ENCODE data around the gene ESM1.

Gene ESM1

DNA sequence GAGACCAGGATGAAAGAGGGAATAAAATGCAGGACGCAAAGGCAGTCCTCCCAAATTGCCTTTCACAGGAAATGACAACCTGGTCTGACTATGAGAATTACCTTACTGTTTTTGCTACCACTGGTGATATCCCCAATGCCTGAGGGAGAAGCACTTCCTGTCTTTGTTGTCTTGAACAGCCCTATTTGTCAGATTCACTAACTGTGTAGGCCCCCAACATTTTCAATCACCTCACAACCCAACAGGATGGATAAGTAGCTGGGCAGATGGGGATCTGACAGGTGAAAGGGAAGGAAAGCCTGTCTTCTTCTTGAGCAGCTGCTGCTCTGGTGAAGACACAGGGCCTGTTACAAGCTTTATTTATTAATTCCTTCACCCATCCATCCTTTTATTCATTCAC is 9.7 kb downstream of the ESM1 start:
- no peak for DNase-seq

- no peak for DNase-seq
Measured at GRCh38 chr5:54969856-54970828, 15.3 kb downstream of the ESM1 start.

DNA sequence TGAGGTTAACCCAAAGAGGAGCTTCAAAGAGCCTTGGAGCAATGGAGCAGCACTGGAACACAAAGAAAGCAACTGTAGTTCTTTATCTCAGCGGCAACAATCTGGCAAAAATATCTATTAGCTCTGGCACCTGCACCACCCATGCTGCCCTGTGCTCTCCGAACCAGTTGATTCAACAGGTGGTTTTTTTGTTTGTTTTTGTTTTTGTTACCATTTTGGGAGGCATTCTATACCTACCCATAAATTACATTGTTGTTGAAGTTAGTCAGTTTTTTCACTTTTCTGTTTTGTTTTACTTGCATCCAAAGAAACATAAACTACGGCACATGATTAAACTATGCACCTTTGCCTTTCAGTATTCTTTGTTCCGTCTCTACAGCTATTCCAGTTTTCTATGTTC is 16.2 kb downstream of the ESM1 start:
- no peak for DNase-seq

- no peak for DNase-seq
Measured at GRCh38 chr5:54965806-54966205, 19.6 kb downstream of the ESM1 start.

GRCh38 chr5:54964405-54964804 is 21.0 kb downstream of the ESM1 start:
- DNase-seq, result no peak

DNA sequence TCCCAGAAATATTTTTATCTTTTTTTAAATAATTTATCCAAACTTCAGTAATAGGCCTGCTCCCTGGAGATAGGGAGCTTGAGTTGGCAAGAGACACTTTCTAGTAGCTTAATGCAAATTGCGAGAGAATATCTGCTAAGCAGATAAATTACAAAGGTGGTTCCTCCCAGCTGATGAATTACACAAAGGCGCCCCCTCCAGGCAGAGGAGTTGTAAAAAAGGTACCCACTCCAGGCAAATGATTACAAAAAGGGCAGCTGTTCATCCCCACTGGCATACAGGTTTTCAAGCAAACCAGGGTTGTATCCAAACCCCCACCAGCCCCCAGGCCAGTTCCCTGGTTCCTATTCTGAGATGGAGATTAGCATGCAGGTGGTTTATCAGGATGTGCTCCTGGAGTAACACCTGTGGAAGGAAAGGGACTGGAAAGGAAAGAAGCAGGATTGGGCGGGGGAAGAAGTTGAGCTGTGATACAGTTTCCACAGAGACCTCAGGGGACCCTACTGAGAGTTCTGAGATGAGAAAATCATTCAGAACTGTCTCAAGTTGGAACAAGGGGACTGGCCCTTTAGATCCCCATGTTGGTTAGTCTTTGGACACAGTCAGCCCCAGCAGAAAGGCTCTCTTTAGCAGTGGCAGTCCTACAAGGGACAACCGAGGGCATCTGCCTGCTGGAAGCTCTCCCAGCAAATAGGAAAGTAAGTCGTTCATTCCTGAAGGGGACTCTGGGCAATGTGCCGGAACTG is 25.5 kb downstream of the ESM1 start:
- peak; percentile 53 for DNase-seq

- DNase-seq, result no peak
Measured at GRCh38 chr5:54956922-54957321, 28.5 kb downstream of the ESM1 start.

GRCh38 chr5:54947187-54947586 is 38.2 kb downstream of the ESM1 start:
- DNase-seq, result no peak

GRCh38 chr5:54946306-54946819 is 39.0 kb downstream of the ESM1 start:
- no peak for DNase-seq

GRCh38 chr5:54944364-54944763 is 41.0 kb downstream of the ESM1 start:
- DNase-seq, result peak; percentile 52

- DNase-seq, result no peak
Measured at GRCh38 chr5:54942064-54942778, 43.2 kb downstream of the ESM1 start.

DNA sequence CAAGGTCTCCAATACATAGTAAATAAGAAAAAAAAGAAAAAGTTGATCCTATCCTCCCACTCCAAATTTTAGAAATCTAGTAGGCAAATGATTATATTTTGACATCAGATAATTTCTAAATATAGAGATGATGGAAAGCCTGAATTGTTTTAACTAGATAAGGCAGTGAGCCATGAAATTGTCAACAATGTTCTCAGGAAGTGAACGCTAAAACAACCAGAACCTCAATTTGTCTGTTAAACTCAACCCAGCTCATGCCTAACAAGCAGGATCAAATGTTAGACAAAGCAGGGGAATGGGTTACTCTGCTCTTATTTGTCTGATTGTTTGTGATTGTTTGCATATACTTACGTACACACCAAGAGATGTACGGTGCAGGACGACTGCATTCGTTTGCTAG is 49.2 kb downstream of the ESM1 start:
- no peak for DNase-seq

DNA sequence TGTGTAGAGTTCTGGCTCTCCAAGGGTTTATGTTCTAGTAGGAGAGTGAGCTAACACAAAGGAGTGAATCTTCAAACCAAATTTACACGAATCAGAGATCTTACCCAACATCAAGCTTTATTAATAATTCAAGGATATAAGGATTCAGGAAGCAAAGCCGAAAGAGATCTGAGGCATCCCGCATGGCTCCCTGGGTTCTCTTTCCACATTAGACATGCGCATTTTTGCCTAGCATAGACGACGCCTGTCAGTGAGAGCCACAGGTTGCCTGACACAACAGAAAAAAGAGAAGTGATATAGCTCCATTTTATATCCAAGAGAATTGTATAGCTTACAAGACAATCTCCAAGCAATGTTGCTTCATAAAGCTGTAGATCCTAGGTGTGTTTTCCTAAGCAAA is 52.6 kb downstream of the ESM1 start:
- DNase-seq, result no peak

DNA sequence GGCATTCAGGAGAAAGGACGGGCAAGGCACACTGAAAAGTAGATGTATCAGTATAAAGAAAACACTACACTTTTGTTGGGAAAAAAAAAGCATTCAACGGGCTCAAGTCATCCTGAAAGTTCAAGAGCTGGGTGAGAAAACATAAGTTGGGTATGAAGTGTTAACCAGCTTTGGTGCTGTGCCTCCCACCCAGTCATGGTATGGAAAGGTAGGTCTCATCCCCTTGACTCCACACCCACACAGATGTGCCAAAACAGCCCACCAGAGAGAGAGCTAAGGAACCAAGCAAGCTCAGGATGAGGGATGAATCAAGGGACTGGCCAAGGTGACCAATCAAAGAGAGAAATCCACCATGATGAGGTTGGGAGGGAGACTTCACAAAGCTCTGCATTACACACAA is 54.7 kb downstream of the ESM1 start:
- peak; percentile 48 for DNase-seq
